ENCODE data around the gene CCL13.

Gene CCL13

DNA sequence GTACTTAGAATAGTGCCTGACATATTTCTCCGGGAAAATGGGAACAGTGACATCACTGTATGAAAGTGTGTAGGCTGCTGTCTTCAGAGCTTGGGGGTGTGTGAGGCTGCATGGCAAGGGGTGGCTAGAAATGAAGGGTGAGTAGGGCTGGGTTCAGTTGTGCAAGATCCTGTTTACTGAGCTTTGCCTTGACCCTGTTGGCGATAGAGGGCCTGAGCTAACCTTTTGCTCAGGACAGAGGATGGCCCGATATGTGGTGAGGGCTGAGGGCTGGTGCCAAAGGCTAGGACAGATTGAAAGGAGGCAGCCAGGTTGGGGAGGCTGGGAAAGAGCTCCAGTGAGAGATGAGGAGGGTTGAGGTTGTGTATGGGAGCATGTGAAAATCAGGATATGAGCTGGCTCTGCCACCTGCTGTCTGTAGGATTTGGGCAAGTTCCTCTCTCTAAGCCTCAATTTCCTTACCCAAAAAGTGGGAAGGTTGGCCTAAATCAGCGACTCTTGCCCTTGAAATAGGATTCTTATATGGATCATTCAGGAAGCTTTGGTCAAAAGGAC lies 12.7 kb downstream of the CCL13 start:
- H3K4me3 Mint-ChIP-seq: no peak overlapping the region
- H3K9me3 Mint-ChIP-seq: no peaks in the 10 kb centered on the region
- no peaks in the 10 kb centered on the region for H3K36me3 Mint-ChIP-seq (ENCODE audit: low read depth)
- peaks cover 13% of the 10 kb centered on the region for H3K27me3 Mint-ChIP-seq
- H3K4me1 Mint-ChIP-seq: peaks cover 31% of the 10 kb centered on the region
- no peak for ATAC-seq
- no peak overlapping the region for H3K27ac Mint-ChIP-seq
- no peak for DNase-seq

DNA sequence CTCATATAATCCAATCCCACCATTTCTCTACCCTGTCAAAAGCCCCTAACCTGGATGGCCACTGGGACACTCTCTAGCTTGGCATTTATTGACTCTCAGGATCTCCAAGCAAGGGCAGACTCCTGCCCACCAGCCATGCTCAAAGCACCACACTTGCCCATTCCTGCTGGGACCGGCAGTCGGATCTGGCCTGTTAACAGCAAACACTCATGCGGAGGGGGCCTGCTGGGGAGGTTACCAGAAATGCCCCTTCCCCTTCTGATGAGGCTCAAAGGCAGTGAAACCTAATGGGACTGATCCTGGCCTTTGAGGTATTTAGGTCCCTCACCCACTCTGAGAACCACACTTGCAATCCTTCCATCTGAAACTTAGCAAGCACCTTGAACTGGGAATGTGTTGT lies 13.3 kb downstream of the CCL13 start:
- H3K9me3 Mint-ChIP-seq: no peaks in the 10 kb centered on the region
- no peak for DNase-seq
- no peaks in the 10 kb centered on the region for H3K36me3 Mint-ChIP-seq (ENCODE audit: low read depth)
- H3K27ac Mint-ChIP-seq: no peak overlapping the region
- H3K4me3 Mint-ChIP-seq: no peak overlapping the region
- H3K4me1 Mint-ChIP-seq: peaks cover 31% of the 10 kb centered on the region
- H3K27me3 Mint-ChIP-seq: peaks cover 11% of the 10 kb centered on the region
- ATAC-seq: no peak

DNA sequence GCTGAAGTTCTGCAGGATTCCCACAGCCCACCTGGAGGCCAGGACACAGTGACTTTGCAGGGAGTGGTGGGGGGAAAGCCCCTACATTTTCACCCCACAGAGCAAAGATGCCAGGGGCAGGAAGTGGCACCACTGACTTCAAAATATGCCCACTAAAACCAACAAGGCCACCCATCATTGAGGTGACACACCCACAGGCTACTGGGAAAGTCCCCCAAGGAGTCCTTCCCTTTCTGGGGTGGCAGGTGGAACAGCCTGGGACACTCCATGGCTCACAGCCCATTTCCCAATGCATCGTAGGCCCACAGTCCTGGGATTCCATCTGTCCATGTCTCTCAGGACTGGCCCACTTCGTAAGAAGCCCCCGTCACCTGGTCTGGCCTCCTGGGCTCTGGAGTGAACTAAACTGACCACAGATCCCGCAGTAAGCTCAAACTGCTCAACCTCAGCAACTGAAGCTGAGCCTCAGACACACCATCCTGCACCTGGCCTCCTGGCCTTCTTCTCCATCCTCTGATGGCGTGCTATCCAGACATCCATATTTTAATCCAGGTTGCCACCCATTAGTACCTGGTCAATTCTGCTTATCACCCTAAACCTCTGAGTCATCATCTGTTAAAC lies 14.2 kb downstream of the CCL13 start:
- ATAC-seq: no peak
- H3K36me3 Mint-ChIP-seq (ENCODE audit: low read depth): no peaks in the 10 kb centered on the region
- H3K27ac Mint-ChIP-seq: no peak overlapping the region
- no peak overlapping the region for H3K4me3 Mint-ChIP-seq
- peaks cover 27% of the 10 kb centered on the region for H3K4me1 Mint-ChIP-seq
- no peak for DNase-seq
- H3K27me3 Mint-ChIP-seq: peaks cover 8% of the 10 kb centered on the region
- no peaks in the 10 kb centered on the region for H3K9me3 Mint-ChIP-seq

DNA sequence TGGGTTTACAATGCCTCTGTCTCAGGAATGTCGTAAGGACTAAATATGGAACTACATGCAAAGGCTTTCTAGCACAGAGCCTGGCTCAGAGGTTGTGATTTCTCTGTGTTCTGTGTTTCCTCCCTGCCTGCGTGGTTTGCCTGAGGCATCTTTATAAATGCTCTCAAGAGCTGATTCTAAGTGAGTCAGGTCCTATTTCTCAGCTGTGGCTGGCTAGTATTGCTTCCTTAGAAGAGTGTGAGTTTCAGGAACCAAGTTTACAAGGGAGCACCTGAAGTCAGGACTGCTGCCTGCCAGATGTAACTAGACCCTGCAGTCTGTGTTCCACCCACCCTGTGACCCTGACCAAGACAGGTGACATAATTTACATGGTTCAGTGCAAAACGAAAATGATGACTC lies 14.7 kb downstream of the CCL13 start:
- ATAC-seq (peak; percentile 57), DNase-seq (no peak)
- peaks cover 8% of the 10 kb centered on the region for H3K27me3 Mint-ChIP-seq
- H3K4me3 Mint-ChIP-seq: no peak overlapping the region
- H3K4me1 Mint-ChIP-seq: peaks cover 24% of the 10 kb centered on the region
- no peaks in the 10 kb centered on the region for H3K36me3 Mint-ChIP-seq (ENCODE audit: low read depth)
- H3K27ac Mint-ChIP-seq: no peak overlapping the region
- no peaks in the 10 kb centered on the region for H3K9me3 Mint-ChIP-seq

DNA sequence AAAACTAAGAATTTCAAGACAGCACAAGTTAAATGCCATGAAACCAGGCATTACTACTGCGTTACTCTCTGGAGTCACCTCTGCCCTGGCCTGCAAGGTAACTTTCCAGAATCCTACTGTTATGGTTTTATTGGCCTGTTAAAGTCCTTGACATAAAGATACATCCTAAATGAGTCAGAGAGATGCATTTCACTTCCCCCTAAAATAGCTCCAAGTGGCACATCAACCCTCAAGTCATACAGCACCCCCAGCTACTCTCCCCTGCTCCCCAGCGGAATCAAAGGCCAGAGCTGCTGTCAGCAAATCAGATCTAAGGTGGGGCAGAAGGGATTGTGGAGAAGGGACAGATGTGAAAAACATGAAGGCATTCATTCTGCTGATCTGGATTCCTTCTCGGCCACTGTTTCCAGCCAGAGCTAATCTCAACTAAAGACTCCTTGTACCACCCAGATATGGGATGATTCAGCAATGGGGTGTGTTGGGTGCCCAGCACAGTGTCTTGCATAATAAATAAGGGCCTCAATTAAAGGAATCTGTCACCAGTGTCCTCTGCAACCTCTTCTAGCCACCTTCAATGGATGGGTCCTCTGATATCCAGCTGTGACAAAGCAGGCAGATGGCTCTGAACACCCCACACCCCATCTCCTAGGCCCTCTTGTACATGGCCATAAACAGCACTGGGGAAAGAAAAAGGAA lies 15.3 kb downstream of the CCL13 start:
- Mint-ChIP-seq H3K9me3 (no peaks in the 10 kb centered on the region), H3K36me3 (ENCODE audit: low read depth) (no peaks in the 10 kb centered on the region), H3K4me3 (no peak overlapping the region), H3K27me3 (peaks cover 4% of the 10 kb centered on the region), H3K27ac (no peak overlapping the region), H3K4me1 (peaks cover 20% of the 10 kb centered on the region)
- no peak for DNase-seq
- ATAC-seq: no peak

DNA sequence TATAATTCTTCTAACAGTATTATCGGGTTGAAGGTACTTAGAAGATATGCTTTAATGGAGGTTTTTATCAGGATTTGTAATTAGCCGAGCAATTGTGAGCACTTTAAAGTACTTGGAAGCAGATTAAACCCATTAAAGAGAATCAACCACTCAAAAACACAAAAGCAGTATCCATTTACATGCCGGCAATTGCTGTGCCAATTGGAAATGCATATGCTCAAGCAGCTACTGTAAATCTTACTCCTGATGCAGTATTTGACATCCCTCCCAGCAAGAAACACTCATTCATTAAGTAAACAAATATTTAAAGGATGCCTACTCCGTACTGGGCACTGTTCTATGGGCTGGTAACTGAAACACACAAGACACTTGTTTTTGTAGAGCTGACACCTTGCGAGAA lies 18.2 kb downstream of the CCL13 start:
- no peak overlapping the region for H3K4me3 Mint-ChIP-seq
- no peak overlapping the region for H3K27ac Mint-ChIP-seq
- H3K27me3 Mint-ChIP-seq: peaks cover 4% of the 10 kb centered on the region
- H3K9me3 Mint-ChIP-seq: no peaks in the 10 kb centered on the region
- ATAC-seq (no peak), DNase-seq (no peak)
- no peaks in the 10 kb centered on the region for H3K36me3 Mint-ChIP-seq (ENCODE audit: low read depth)
- peaks cover 45% of the 10 kb centered on the region for H3K4me1 Mint-ChIP-seq

DNA sequence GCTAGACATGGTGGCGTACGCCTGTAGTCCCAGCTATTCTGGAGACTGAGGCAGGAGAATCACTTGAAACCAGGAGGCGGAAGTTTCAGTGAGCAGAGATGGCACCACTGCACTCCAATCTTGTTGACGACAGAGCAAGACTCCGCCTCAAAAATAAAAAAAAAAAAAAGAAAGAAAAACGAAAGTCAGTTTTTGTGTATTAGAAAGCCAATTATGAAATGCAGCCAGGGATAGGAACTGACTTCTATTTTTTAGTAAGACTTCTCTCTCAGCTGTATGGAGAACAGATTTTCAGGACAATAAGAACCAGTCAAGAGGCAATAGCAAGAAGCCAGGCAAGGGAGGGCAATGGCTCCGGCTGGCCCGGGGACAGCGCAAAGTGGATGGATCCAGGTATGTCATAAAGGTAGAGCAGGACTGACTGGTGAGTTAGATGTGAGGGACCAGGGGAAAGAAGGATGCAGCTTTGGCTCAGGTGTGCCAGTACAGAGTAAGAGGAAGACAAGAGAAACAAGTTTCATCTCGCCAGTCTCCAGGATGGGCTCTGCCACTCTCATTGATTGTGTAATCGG lies 19.2 kb downstream of the CCL13 start:
- Mint-ChIP-seq H3K4me1 (peaks cover 47% of the 10 kb centered on the region), H3K36me3 (ENCODE audit: low read depth) (no peaks in the 10 kb centered on the region), H3K27me3 (peaks cover 7% of the 10 kb centered on the region), H3K27ac (no peak overlapping the region), H3K9me3 (no peaks in the 10 kb centered on the region), H3K4me3 (no peak overlapping the region)
- ATAC-seq (no peak), DNase-seq (no peak)

DNA sequence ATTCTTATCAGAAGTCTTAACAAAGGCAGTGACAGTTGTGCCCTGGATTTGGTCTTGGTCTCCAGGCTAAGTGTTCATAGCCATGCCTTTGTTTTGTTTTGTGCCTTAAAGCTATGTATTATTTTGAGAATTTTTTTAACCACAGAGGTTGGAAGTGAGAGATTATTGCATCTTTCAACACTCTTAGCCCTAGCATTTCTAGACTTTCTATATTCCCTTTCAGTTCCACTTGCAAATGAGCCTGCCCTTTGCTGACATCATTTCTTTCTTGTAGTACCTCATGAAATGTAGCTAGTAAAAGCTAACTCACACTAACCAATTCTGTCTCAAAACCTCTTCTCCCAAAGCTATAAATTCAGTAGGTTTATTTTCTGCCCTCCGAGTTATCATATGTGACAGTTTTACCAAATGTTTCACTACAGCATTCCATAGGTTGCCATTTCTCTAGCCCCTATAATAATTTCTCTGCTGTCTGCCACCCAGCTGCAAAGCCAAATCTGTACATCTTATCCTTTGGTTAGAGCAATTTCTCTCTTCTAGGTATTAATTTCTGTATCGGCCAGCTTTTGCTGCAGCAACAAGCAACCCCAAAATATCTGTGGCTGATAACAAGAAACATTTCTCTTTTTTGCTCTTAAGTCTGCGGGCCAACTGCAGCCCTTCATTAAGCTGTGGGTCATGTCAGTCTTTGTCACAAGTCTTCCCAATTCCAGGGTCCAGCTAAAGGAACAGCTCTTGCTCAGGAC lies 21.0 kb downstream of the CCL13 start:
- DNase-seq (no peak), ATAC-seq (peak; percentile 26)
- H3K27ac Mint-ChIP-seq: no peak overlapping the region
- H3K4me1 Mint-ChIP-seq: peaks cover 48% of the 10 kb centered on the region
- H3K27me3 Mint-ChIP-seq: peaks cover 14% of the 10 kb centered on the region
- no peaks in the 10 kb centered on the region for H3K36me3 Mint-ChIP-seq (ENCODE audit: low read depth)
- no peak overlapping the region for H3K4me3 Mint-ChIP-seq
- H3K9me3 Mint-ChIP-seq: no peaks in the 10 kb centered on the region

DNA sequence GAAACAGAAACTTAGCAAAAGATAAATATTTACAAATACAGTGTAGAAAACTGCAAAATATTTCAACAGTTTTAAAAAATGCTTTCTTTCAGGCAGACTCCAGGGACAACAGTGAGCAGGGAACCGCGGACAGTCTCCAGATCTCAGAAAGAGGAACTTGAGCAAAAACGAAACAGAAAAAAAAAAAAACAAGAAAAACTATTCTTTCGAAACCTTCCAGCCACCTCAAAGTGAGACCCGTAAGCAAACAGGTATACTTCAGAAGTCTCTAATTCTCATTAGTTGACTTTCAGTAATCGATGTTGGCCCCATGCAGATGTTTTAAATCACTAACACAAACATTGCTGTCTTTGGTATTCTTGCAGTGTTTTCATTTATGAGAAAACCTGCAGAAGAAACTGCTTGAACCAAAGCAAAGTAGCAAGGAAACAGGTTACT lies 22.4 kb downstream of the CCL13 start:
- ATAC-seq (peak; percentile 22), DNase-seq (no peak)
- Mint-ChIP-seq H3K27me3 (peaks cover 14% of the 10 kb centered on the region), H3K27ac (peak overlapping the region; percentile 7), H3K36me3 (ENCODE audit: low read depth) (no peaks in the 10 kb centered on the region), H3K4me3 (peak overlapping the region; percentile 2), H3K9me3 (no peaks in the 10 kb centered on the region), H3K4me1 (peaks cover 61% of the 10 kb centered on the region)

DNA sequence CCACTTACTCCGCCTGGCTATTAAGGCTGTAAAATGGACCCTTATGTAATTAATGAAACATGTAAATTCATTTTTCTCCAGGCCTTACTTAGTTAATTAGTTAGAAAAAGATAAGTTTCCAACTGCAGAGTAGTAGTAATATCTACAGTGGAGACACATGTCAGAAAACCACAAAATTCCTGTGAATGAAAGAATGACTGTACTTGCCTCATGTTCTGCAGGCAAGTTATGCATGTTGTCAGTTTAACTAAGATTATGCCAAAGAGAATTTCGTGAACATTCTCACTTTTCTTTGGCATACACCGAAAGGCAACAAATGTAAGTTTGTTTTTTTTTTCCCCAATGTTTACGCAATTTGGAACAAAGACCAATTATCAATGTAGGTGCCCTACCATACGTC lies 23.6 kb downstream of the CCL13 start:
- no peak overlapping the region for H3K4me3 Mint-ChIP-seq
- H3K9me3 Mint-ChIP-seq: no peaks in the 10 kb centered on the region
- no peaks in the 10 kb centered on the region for H3K36me3 Mint-ChIP-seq (ENCODE audit: low read depth)
- DNase-seq (no peak), ATAC-seq (no peak)
- peaks cover 20% of the 10 kb centered on the region for H3K27me3 Mint-ChIP-seq
- H3K4me1 Mint-ChIP-seq: peaks cover 67% of the 10 kb centered on the region
- peak overlapping the region; percentile 49 for H3K27ac Mint-ChIP-seq

DNA sequence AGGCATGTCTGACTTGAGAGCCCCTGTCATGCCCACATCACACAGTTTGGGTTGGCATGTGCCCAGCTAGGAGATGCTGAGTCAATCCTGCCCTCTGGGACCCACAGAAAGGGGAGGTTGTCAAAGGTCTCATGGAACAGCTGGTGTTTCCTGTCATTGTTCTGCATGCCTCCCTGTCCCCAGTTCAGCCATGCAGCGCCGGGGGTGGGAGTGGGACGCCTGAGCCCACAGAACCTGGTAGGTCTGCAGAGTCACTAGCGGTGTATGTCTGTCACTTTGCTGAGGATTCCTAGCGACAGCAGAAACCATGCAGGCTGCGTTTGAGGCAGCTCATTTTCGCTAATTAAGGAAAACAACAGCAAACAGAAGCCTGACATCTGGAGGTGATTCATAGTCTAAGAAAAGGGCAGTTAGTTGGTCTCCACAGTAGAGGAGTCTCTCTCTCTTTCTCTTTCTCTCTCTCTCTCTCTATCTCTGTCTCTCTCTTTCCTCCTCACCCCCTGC lies 26.4 kb downstream of the CCL13 start:
- Mint-ChIP-seq H3K27ac (peak overlapping the region; percentile 70), H3K4me3 (peak overlapping the region; percentile 33), H3K27me3 (peaks cover 21% of the 10 kb centered on the region), H3K9me3 (no peaks in the 10 kb centered on the region), H3K36me3 (ENCODE audit: low read depth) (no peaks in the 10 kb centered on the region), H3K4me1 (peaks cover 69% of the 10 kb centered on the region)
- DNase-seq: peak; percentile 65
- ATAC-seq: peak; percentile 81

DNA sequence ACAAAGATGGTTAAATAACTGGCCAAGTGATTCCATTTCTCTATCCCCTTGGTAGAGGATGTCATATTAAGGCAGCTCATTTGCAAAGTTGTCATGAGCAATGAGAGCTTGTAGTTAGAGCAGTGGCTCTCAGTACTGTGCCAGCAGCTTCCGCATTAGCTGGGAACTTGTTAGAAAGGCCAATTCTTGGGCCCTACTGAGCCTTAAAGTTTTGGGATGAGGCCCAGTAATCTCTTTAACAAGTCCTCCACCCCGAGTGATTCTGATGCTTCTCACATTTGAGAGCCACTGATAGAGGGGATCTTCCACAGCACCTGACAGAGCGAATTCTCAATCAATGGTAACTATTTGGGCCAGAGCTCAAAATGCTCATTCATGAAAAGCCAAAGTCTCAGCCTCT lies 26.9 kb downstream of the CCL13 start:
- H3K27ac Mint-ChIP-seq: peak overlapping the region; percentile 70
- ATAC-seq: no peak
- peaks cover 71% of the 10 kb centered on the region for H3K4me1 Mint-ChIP-seq
- H3K27me3 Mint-ChIP-seq: peaks cover 21% of the 10 kb centered on the region
- no peaks in the 10 kb centered on the region for H3K36me3 Mint-ChIP-seq (ENCODE audit: low read depth)
- H3K9me3 Mint-ChIP-seq: no peaks in the 10 kb centered on the region
- H3K4me3 Mint-ChIP-seq: peak overlapping the region; percentile 33
- DNase-seq: no peak

DNA sequence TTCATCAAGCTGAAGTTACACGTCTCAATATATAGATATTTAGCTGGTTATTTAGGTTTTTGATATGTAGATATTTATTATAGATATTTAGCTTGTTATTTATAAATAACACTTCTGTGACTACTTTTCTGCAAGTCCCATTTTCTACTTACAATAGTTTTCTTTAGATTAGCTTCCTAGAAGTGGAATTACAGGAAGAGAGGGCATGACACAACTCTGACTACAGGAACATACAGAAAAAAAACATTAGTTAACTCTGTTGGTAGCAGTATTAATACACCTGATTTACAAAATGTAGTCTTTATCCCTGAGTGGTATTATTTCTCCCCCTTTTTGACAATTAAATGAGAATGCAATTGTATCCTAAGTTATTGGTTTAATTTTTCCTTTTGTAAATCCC lies 28.0 kb downstream of the CCL13 start:
- H3K4me3 Mint-ChIP-seq: no peak overlapping the region
- H3K9me3 Mint-ChIP-seq: no peaks in the 10 kb centered on the region
- H3K36me3 Mint-ChIP-seq (ENCODE audit: low read depth): no peaks in the 10 kb centered on the region
- ATAC-seq (no peak), DNase-seq (no peak)
- H3K4me1 Mint-ChIP-seq: peaks cover 66% of the 10 kb centered on the region
- no peak overlapping the region for H3K27ac Mint-ChIP-seq
- H3K27me3 Mint-ChIP-seq: peaks cover 21% of the 10 kb centered on the region

DNA sequence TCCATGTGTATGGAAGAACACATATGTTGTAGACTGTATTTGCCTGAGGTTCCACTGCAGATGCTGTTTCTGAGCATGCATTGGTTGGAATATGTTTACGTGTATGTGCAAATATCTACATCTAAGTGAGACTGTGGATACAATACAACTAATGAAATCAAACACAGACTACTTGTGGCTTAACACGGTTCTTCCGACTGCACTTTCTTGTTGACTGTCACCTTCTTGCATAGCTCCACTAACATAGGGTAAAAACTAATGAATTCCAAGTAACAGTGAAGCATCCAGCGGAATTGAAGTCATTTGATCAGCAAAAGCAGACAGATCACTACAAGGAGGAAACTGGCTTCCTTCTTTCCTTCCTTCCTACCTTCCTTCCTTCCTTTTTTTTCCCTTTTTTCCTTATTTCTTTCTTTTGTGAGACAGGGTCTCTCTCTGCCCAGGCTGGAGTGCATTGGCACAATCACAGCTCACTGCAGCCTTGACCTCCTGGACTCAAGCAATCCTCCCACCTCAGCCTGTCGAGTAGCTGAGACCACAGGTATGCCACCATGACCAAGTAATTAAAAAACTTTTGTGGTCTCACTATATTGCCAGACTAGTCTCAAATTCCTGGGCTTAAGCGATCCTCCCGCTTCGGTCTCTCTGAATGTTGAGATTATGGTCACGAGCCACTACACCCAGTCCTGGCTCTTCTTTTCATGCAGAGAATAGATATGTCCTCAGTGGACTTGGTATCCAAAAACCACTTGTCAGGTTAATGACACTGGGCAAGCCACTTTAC lies 28.7 kb downstream of the CCL13 start:
- DNase-seq (no peak), ATAC-seq (no peak)
- Mint-ChIP-seq H3K9me3 (no peaks in the 10 kb centered on the region), H3K4me1 (peaks cover 66% of the 10 kb centered on the region), H3K4me3 (no peak overlapping the region), H3K27me3 (peaks cover 21% of the 10 kb centered on the region), H3K36me3 (ENCODE audit: low read depth) (no peaks in the 10 kb centered on the region), H3K27ac (no peak overlapping the region)
